GM19468 (cell line): ENCODE data around the gene MAL.

Source experiments
- ATAC-seq: cut with Tn5 transposase; IDR thresholded peaks from one replicate; pipeline ENCODE4 v1.9.1; 2021; ENCODE audit warnings: mild to moderate bottlenecking, moderate library complexity, moderate number of reproducible peaks; ENCODE audit not compliant: unreplicated experiment; ENCODE audit errors: extremely low read depth

Gene MAL

GRCh38 chr2:95013726-95014125, 11.8 kb upstream of the MAL start:
- no peak for ATAC-seq

- no peak for ATAC-seq
Measured at GRCh38 chr2:95014126-95014708, 11.3 kb upstream of the MAL start.

- no peak for ATAC-seq
Measured at GRCh38 chr2:95015261-95015912, 10.1 kb upstream of the MAL start.

- ATAC-seq: no peak
Measured at GRCh38 chr2:95016616-95017015, 8.9 kb upstream of the MAL start.

GRCh38 chr2:95017071-95017501, 8.4 kb upstream of the MAL start:
- no peak for ATAC-seq

- no peak for ATAC-seq
Measured at GRCh38 chr2:95017836-95018235, 7.7 kb upstream of the MAL start.

- no peak for ATAC-seq
Measured at GRCh38 chr2:95018301-95018700, 7.2 kb upstream of the MAL start.

- ATAC-seq: no peak
Measured at GRCh38 chr2:95018861-95019550, 6.5 kb upstream of the MAL start.

GRCh38 chr2:95019572-95019971, 5.9 kb upstream of the MAL start:
- no peak for ATAC-seq

- no peak for ATAC-seq
Measured at GRCh38 chr2:95020275-95021022, 5.1 kb upstream of the MAL start.

- no peak for ATAC-seq
Measured at GRCh38 chr2:95021023-95021416, 4.5 kb upstream of the MAL start.

- ATAC-seq: no peak
Measured at GRCh38 chr2:95021847-95022246, 3.7 kb upstream of the MAL start.

- peak; percentile 80 for ATAC-seq
Measured at GRCh38 chr2:95022309-95023221, 2.9 kb upstream of the MAL start.

- ATAC-seq: no peak
Measured at GRCh38 chr2:95023222-95023597, 2.3 kb upstream of the MAL start.

GRCh38 chr2:95024371-95024770, 1.1 kb upstream of the MAL start:
- no peak for ATAC-seq

- no peak for ATAC-seq
Measured at GRCh38 chr2:95024960-95025405, 525 bp upstream of the MAL start.

- ATAC-seq: no peak
Measured at GRCh38 chr2:95026471-95027368, 1.2 kb downstream of the MAL start.

- no peak for ATAC-seq
Measured at GRCh38 chr2:95027369-95027720, 1.8 kb downstream of the MAL start.

GRCh38 chr2:95029898-95030341, 4.4 kb downstream of the MAL start:
- ATAC-seq: no peak
